IMR-90 (cell line): Measurements from ENCODE around the gene CKB. TPM values are rescaled to one million over a fixed set of nuclear protein-coding genes. Genes with fewer than 3 reads are reported as not detected.

Experiments used
- ATAC-seq: fragments of 200-7000 bp; cut with Tn5 transposase; 2 replicates; pipeline ENCODE4 v1.9.1; 2020; ENCODE audit warnings: low read depth, mild to moderate bottlenecking, moderate library complexity
- BruUV-seq: library from RNA; stranded (reverse); fragments of 400-500 nt; replicated peaks from 2 replicates; lab custom pipeline; 2021; lab: Mats Ljungman, UMichigan
- CTCF ChIA-PET: fragments of 300-600 bp; formaldehyde crosslinking; extraction: SDS; loops from one replicate; lab custom pipeline; 2021; ENCODE audit warnings: antibody characterized with exemption; lab: Yijun Ruan, JAX
- POLR2A ChIA-PET: fragments of 300-600 bp; sonication (Branson Sonifier 250); formaldehyde crosslinking; loops from one replicate; lab custom pipeline; 2022; ENCODE audit warnings: antibody characterized with exemption; ENCODE audit not compliant: unreplicated experiment; lab: Charles Lee
- DNase-seq: peaks from one replicate; pipeline ENCODE4 v3.0.0; 2013
- H2AFZ ChIP-seq: replicated peaks from 2 replicates; pipeline ENCODE3; 2013; ENCODE audit warnings: low read length, mild to moderate bottlenecking; ENCODE audit not compliant: poor library complexity
- H2AK5ac ChIP-seq: 2 replicates; pipeline ENCODE4 v1.6.1; 2013; ENCODE audit warnings: low read depth, low read length, inconsistent platforms
- H2AK9ac ChIP-seq: replicated peaks from 2 replicates; pipeline ENCODE3; 2013; ENCODE audit warnings: mild to moderate bottlenecking, low read depth, low read length, moderate library complexity; ENCODE audit not compliant: poor library complexity
- H2BK120ac ChIP-seq: 2 replicates; pipeline ENCODE4 v1.6.1; 2013; ENCODE audit warnings: low read depth, low read length, inconsistent platforms
- H2BK15ac ChIP-seq: 3 replicates; pipeline ENCODE4 v1.6.1; 2013; ENCODE audit warnings: low read depth, low read length, inconsistent platforms
- H2BK20ac ChIP-seq: 2 replicates; pipeline ENCODE4 v1.6.1; 2013; ENCODE audit warnings: low read depth, mild to moderate bottlenecking, inconsistent platforms, low read length, moderate library complexity
- H2BK5ac ChIP-seq: 2 replicates; pipeline ENCODE4 v1.6.1; 2013; ENCODE audit warnings: mild to moderate bottlenecking, low read depth, low read length, inconsistent platforms; ENCODE audit not compliant: poor library complexity, severe bottlenecking
- H3K14ac ChIP-seq: replicated peaks from 2 replicates; pipeline ENCODE4 v1.6.1; 2013; ENCODE audit warnings: low read depth, low read length, inconsistent platforms
- H3K18ac ChIP-seq: 2 replicates; pipeline ENCODE4 v1.6.1; 2013; ENCODE audit warnings: low read depth, low read length, control low read depth
- H3K23ac ChIP-seq: 2 replicates; pipeline ENCODE4 v1.6.1; 2013; ENCODE audit warnings: low read depth, low read length, inconsistent platforms
- H3K27ac ChIP-seq: 2 replicates; pipeline ENCODE4 v1.5.1; 2013; ENCODE audit warnings: mild to moderate bottlenecking, control low read depth, low read length; ENCODE audit not compliant: insufficient read depth
- H3K27me3 ChIP-seq: 2 replicates; pipeline ENCODE4 v1.6.1; 2013; ENCODE audit warnings: low read length; ENCODE audit not compliant: control insufficient read depth, insufficient read depth
- H3K36me3 ChIP-seq: 2 replicates; pipeline ENCODE4 v1.6.1; 2013; ENCODE audit warnings: low read length, mixed read lengths; ENCODE audit not compliant: control insufficient read depth, insufficient read depth
- H3K4ac ChIP-seq: 2 replicates; pipeline ENCODE4 v1.6.1; 2013; ENCODE audit warnings: low read depth, low read length, inconsistent platforms
- H3K4me1 ChIP-seq: 2 replicates; pipeline ENCODE4 v1.6.1; 2013; ENCODE audit warnings: low read length, mixed read lengths; ENCODE audit not compliant: control insufficient read depth, insufficient read depth
- H3K4me2 ChIP-seq: 2 replicates; pipeline ENCODE4 v1.6.1; 2013; ENCODE audit warnings: low read depth, mild to moderate bottlenecking, control low read depth, low read length, moderate library complexity
- H3K4me3 ChIP-seq: 2 replicates; pipeline ENCODE4 v1.5.1; 2013; ENCODE audit warnings: low read depth, mild to moderate bottlenecking, control low read depth, low read length, moderate library complexity; ENCODE audit not compliant: insufficient read depth
- H3K56ac ChIP-seq: 2 replicates; pipeline ENCODE4 v1.6.1; 2013; ENCODE audit warnings: low read length, inconsistent platforms; ENCODE audit not compliant: insufficient read depth; ENCODE audit errors: extremely low read depth
- H3K79me1 ChIP-seq, 2 experiments: 2 replicates each; pipeline ENCODE4 v1.6.1; 2013; ENCODE audit warnings: low read length in 2 of 2, inconsistent platforms in 1 of 2, low read depth in 1 of 2
- H3K9ac ChIP-seq: 2 replicates; pipeline ENCODE4 v1.6.1; 2013; ENCODE audit warnings: low read depth, low read length, control low read depth
- H3K9me1 ChIP-seq: 2 replicates; pipeline ENCODE4 v1.6.1; 2013; ENCODE audit warnings: low read length, inconsistent platforms; ENCODE audit not compliant: insufficient read depth
- H3K9me3 ChIP-seq: 2 replicates; pipeline ENCODE4 v1.6.1; 2013; ENCODE audit warnings: low read length; ENCODE audit not compliant: control insufficient read depth, insufficient read depth
- H4K20me1 ChIP-seq: 2 replicates; pipeline ENCODE4 v1.6.1; 2013; ENCODE audit warnings: low read length, inconsistent platforms; ENCODE audit not compliant: insufficient read depth
- H4K5ac ChIP-seq: 2 replicates; pipeline ENCODE4 v1.6.1; 2013; ENCODE audit warnings: mild to moderate bottlenecking, low read depth, low read length, control low read depth
- H4K8ac ChIP-seq, 2 experiments: 2 replicates each; pipeline ENCODE4 v1.6.1; 2013; ENCODE audit warnings: low read depth in 2 of 2, low read length in 2 of 2, control low read depth in 1 of 2, inconsistent platforms in 1 of 2
- H4K91ac ChIP-seq: 2 replicates; pipeline ENCODE4 v1.6.1; 2013; ENCODE audit warnings: low read depth, low read length, inconsistent platforms; ENCODE audit not compliant: insufficient read depth
- BHLHE40 ChIP-seq: fragments of 150-350 bp; IDR thresholded peaks from 2 replicates; pipeline ENCODE4 v1.6.1; 2016; ENCODE audit warnings: mild to moderate bottlenecking, low read depth, low read length
- CEBPB ChIP-seq: IDR thresholded peaks from 2 replicates; pipeline ENCODE4 v1.6.1; 2012; ENCODE audit warnings: low read depth, low read length, improper control_type of control experiment
- CHD1 ChIP-seq: IDR thresholded peaks from 2 replicates; pipeline ENCODE4 v1.6.1; 2012; ENCODE audit warnings: low read depth, low read length, improper control_type of control experiment
- MAFK ChIP-seq: IDR thresholded peaks from 2 replicates; pipeline ENCODE4 v1.6.1; 2012; ENCODE audit warnings: low read depth, low read length, improper control_type of control experiment
- MAZ ChIP-seq: IDR thresholded peaks from 2 replicates; pipeline ENCODE4 v1.6.1; 2012; ENCODE audit warnings: low read depth, mild to moderate bottlenecking, low read length, improper control_type of control experiment, moderate library complexity, borderline replicate concordance
- MXI1 ChIP-seq: IDR thresholded peaks from 2 replicates; pipeline ENCODE4 v1.6.1; 2012; ENCODE audit warnings: low read depth, mild to moderate bottlenecking, low read length, moderate library complexity, borderline replicate concordance
- POLR2A ChIP-seq: IDR thresholded peaks from 2 replicates; pipeline ENCODE4 v1.6.1; 2012; ENCODE audit warnings: mild to moderate bottlenecking, low read depth, low read length
- RAD21 ChIP-seq: IDR thresholded peaks from 2 replicates; pipeline ENCODE4 v1.6.1; 2012; ENCODE audit warnings: low read length, improper control_type of control experiment
- RFX5 ChIP-seq: IDR thresholded peaks from 2 replicates; pipeline ENCODE4 v1.8.0; 2012; ENCODE audit warnings: low read depth, mild to moderate bottlenecking, low read length, moderate library complexity
- SMC3 ChIP-seq: fragments of 150-350 bp; IDR thresholded peaks from 2 replicates; pipeline ENCODE4 v1.6.1; 2016; ENCODE audit warnings: low read depth, mild to moderate bottlenecking, antibody characterized with exemption, low read length, moderate library complexity
- WGBS, 2 experiments: methylation state at CpG; one replicate each; pipeline versions ENCODE4 v1.1.5 to v1.1.7; 2013; ENCODE audit warnings: missing lambda C conversion rate in 2 of 2; ENCODE audit not compliant: insufficient read length in 1 of 2; ENCODE audit errors: extremely low coverage in 2 of 2; 5-methylcytosine and 5-hydroxymethylcytosine counted together
- dilution Hi-C: fragments of 300-500 bp; cut with HindIII; formaldehyde crosslinking; loops from one replicate; pipeline ENCODE4 v1.14.3; 2018; ENCODE audit warnings: low sequenced_read_pairs; ENCODE audit not compliant: unreplicated experiment
- in situ Hi-C: fragments of 300-500 bp; cut with MboI; formaldehyde crosslinking; loops from 3 replicates; pipeline ENCODE4 v1.14.3; 2019; ENCODE audit warnings: low sequenced_read_pairs, inconsistent platforms, mixed read lengths
- intact Hi-C: fragments of 100-400 bp; cut with micrococcal nuclease; formaldehyde crosslinking; loops from 2 replicates; pipeline ENCODE4 v1.10.0; 2022
- polyA plus RNA-seq, 3 experiments: library from polyadenylated mRNA; depleted of rRNA; stranded (reverse); fragments of >200 nt; gene quantifications; 2 replicates each; pipeline ENCODE4 v1.2.3, GENCODE V29; 2012; ENCODE audit warnings: low replicate concordance in 1 of 3
- total RNA-seq: library from RNA; depleted of rRNA; stranded (reverse); fragments of >200 nt; gene quantifications from 2 replicates; pipeline ENCODE4 v1.2.3, GENCODE V29; 2012
- TF ChIP-seq, protein P1 (sequence below): fragments of 150-350 bp; IDR thresholded peaks from 2 replicates; pipeline ENCODE4 v1.6.1; 2016; ENCODE audit warnings: low read depth, mild to moderate bottlenecking, low read length, moderate library complexity, borderline replicate concordance
- TF ChIP-seq, protein P2 (sequence below): conservative IDR thresholded peaks from 2 replicates; pipeline ENCODE4 v1.5.1; 2012; ENCODE audit warnings: mild to moderate bottlenecking, low read depth, low read length, improper control_type of control experiment

Gene CKB
- total and polyA plus RNA-seq, 2 of the 4 experiments (the other 2 are of a cell fraction) = 17.7 to 82.6 TPM

DNA sequence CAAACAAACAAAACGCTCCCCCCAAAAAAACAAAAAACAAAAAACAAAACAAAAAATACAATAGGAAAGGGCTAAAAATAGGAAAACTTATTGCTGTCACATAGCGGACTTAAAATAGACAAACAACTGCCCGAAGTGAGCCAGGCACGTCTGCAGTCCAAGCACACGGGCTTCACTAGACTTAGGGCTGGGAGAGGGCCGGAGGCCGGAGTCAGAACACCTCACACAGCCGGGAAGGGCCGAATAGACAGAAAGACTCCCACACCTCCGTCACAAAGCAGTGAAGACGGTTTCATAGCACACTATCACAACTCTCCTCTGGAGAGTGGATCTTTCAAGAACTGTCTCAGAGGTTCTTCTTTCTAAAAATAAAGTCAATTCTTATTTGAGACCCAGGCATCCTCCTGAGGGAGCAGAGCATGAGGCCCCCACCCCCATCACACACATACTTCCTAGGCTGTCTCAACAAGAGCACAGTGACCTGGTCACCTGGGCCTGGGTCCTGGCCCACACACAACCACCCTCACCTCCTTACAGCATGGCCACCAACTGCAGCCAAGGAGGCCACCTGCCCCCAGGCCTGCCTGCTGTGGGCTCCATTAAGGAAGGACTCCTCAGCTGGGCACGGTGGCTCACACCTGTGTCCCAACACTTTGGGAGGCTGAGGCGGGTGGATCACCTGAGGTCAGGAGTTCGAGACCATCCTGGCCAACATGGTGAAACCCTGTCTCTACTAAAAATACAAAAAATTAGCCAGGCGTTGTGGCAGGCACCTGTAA is 33.1 kb upstream of the CKB start:
- no peak overlapping the region for H2BK20ac ChIP-seq
- CTCF ChIA-PET = no interaction called here
- H3K4ac ChIP-seq = no peak overlapping the region
- DNase-seq (no peak), ATAC-seq (no peak)
- H2AK9ac ChIP-seq = no peak overlapping the region
- no peak overlapping the region for H2BK15ac ChIP-seq
- no peak overlapping the region for H4K5ac ChIP-seq
- no peak overlapping the region for H4K8ac ChIP-seq
- no peak overlapping the region for H3K23ac ChIP-seq
- no peak overlapping the region for H3K18ac ChIP-seq
- dilution Hi-C loops (no loop called here), intact Hi-C loops (no loop called here), in situ Hi-C loops (no loop called here)
- H3K4me1 ChIP-seq = peaks cover 21% of the 10 kb centered on the region
- H4K91ac ChIP-seq = no peak overlapping the region
- peaks cover 11% of the 10 kb centered on the region for H3K9me1 ChIP-seq
- H3K4me3 ChIP-seq = no peak overlapping the region
- no peak overlapping the region for H3K56ac ChIP-seq
- POLR2A ChIA-PET = no interaction called here
- H2BK5ac ChIP-seq = no peak overlapping the region
- TF ChIP-seq CEBPB = no peak
- no peak for TF ChIP-seq POLR2A
- TF ChIP-seq, protein P1, sequence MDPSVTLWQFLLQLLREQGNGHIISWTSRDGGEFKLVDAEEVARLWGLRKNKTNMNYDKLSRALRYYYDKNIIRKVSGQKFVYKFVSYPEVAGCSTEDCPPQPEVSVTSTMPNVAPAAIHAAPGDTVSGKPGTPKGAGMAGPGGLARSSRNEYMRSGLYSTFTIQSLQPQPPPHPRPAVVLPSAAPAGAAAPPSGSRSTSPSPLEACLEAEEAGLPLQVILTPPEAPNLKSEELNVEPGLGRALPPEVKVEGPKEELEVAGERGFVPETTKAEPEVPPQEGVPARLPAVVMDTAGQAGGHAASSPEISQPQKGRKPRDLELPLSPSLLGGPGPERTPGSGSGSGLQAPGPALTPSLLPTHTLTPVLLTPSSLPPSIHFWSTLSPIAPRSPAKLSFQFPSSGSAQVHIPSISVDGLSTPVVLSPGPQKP = no peak
- TF ChIP-seq RAD21 = no peak
- TF ChIP-seq MXI1 = no peak
- no peak for TF ChIP-seq MAFK
- no peak for TF ChIP-seq SMC3
- no peak for TF ChIP-seq BHLHE40
- TF ChIP-seq CHD1 = no peak
- no peak for TF ChIP-seq MAZ
- TF ChIP-seq, protein P2, sequence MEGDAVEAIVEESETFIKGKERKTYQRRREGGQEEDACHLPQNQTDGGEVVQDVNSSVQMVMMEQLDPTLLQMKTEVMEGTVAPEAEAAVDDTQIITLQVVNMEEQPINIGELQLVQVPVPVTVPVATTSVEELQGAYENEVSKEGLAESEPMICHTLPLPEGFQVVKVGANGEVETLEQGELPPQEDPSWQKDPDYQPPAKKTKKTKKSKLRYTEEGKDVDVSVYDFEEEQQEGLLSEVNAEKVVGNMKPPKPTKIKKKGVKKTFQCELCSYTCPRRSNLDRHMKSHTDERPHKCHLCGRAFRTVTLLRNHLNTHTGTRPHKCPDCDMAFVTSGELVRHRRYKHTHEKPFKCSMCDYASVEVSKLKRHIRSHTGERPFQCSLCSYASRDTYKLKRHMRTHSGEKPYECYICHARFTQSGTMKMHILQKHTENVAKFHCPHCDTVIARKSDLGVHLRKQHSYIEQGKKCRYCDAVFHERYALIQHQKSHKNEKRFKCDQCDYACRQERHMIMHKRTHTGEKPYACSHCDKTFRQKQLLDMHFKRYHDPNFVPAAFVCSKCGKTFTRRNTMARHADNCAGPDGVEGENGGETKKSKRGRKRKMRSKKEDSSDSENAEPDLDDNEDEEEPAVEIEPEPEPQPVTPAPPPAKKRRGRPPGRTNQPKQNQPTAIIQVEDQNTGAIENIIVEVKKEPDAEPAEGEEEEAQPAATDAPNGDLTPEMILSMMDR = no peak
- TF ChIP-seq RFX5 = no peak
- H2BK120ac ChIP-seq = no peak overlapping the region
- no peak overlapping the region; the same call in 1 of the 2 replicates for H2AK5ac ChIP-seq
- H3K27me3 ChIP-seq = no peaks in the 10 kb centered on the region
- H3K9ac ChIP-seq = no peak overlapping the region
- H4K20me1 ChIP-seq = peaks cover 44% of the 10 kb centered on the region
- no TSS peak for BruUV-seq
- H3K9me3 ChIP-seq = no peaks in the 10 kb centered on the region
- H2AFZ ChIP-seq = no peak overlapping the region
- H3K36me3 ChIP-seq = peaks cover 15% of the 10 kb centered on the region
- peaks cover 21 to 63% of the 10 kb centered on the region in 2 experiments for H3K79me1 ChIP-seq
- no peak overlapping the region for H3K4me2 ChIP-seq
- 80% methylated on average over 1 of the region's 15 CpGs; no CpG with 5 or more reads in 1 of the 2 experiments for WGBS, 2 experiments
- no peak overlapping the region for H3K27ac ChIP-seq
- H3K14ac ChIP-seq = no peak overlapping the region
